ENCODE results near the gene ARHGAP24. TPM values are rescaled to one million over a fixed set of nuclear protein-coding genes. Genes with fewer than 3 reads are reported as not detected.

The ARHGAP24 gene
- total and polyA plus RNA-seq, 2 experiments from 2014 or later, result 0.21 to 0.36 TPM

GRCh38 chr4:85676050-85676425 lies 201.1 kb downstream of the ARHGAP24 start (continued):
- no peak for TF ChIP-seq ZNF462 (CRISPR knock-in tag; IDR thresholded peaks at IDR 0.05)
- TF ChIP-seq EZH2phosphoT487 (IDR thresholded peaks at IDR 0.05; ENCODE audit: unreplicated experiment), result no peak
- no peak for TF ChIP-seq CTCF (conservative IDR thresholded peaks at IDR 0.05; ENCODE audit: low read depth in 2 of 2)
- TF ChIP-seq STAT1 (IDR thresholded peaks at IDR 0.05; ENCODE audit: unreplicated experiment), result no peak
- no peak for TF ChIP-seq POLR2AphosphoS5 (IDR thresholded peaks at IDR 0.05; ENCODE audit: low read depth)

GRCh38 chr4:85676850-85677590 lies 202.1 kb downstream of the ARHGAP24 start:
- Mint-ChIP-seq H3K4me3 (no peak overlapping the region), H3K27ac (no peak overlapping the region), H3K4me1 (peaks cover 39% of the 10 kb centered on the region), H3K27me3 (ENCODE audit: insufficient read depth, low read depth, poor library complexity) (no peaks in the 10 kb centered on the region), H3K36me3 (ENCODE audit: low read depth) (no peaks in the 10 kb centered on the region), H3K9me3 (no peaks in the 10 kb centered on the region)
- no peak overlapping the region for H3K4me3 ChIP-seq
- no peak for DNase-seq (ENCODE audit: low spot score)
- H4K20me1 ChIP-seq (replicated peaks; ENCODE audit: insufficient read depth), result no peaks in the 10 kb centered on the region
- H3K9me2 ChIP-seq (ENCODE audit: insufficient read depth), result peaks cover 7% of the 10 kb centered on the region; the same call in 1 of the 2 replicates
- H3K27ac ChIP-seq (ENCODE audit: low read depth), result no peak overlapping the region
- H3K4me2 ChIP-seq, result no peak overlapping the region
- no peak; the same call in 2 of the 3 replicates for ATAC-seq
- H3F3A ChIP-seq (replicated peaks; ENCODE audit: low read depth), result no peaks in the 10 kb centered on the region
- H3K4me1 ChIP-seq (ENCODE audit: insufficient read depth), result peaks cover 37% of the 10 kb centered on the region
- H3K27me3 ChIP-seq (ENCODE audit: insufficient read depth), result no peaks in the 10 kb centered on the region
- no peaks in the 10 kb centered on the region for H3K36me3 ChIP-seq (ENCODE audit: insufficient read depth)
- H3K79me2 ChIP-seq (replicated peaks; ENCODE audit: insufficient read depth), result no peaks in the 10 kb centered on the region
- H2AFZ ChIP-seq, result no peak overlapping the region
- TF ChIP-seq ETS1 (IDR thresholded peaks at IDR 0.05) (no peak), CREB1 (CRISPR knock-in tag; IDR thresholded peaks at IDR 0.05; ENCODE audit: low read depth) (no peak), EZH2phosphoT487 (IDR thresholded peaks at IDR 0.05; ENCODE audit: unreplicated experiment) (no peak), POLR2AphosphoS5 (IDR thresholded peaks at IDR 0.05; ENCODE audit: low read depth) (no peak)
